Esophagus squamous epithelium (tissue), 4 donors: ENCODE measurements around the gene IL18R1.

Source experiments
- CTCF ChIP-seq, 6 experiments: fragments of 450-650 bp in 4 of 6; fragments of 200-600 bp in 2 of 6; sonication (generic) in 2 of 6; IDR thresholded peaks; one replicate each; pipeline ENCODE4 v1.5.1; 2016 to 2019; ENCODE audit warnings: antibody characterized with exemption in 6 of 6, mild to moderate bottlenecking in 4 of 6, moderate library complexity in 4 of 6
- POLR2A ChIP-seq, 4 donors: fragments of 450-650 bp; IDR thresholded peaks; one replicate each; pipeline ENCODE4 v1.6.1; 2017; ENCODE audit warnings: antibody characterized with exemption in 4 of 4, mild to moderate bottlenecking in 4 of 4, moderate library complexity in 3 of 4

- TF ChIP-seq CTCF (IDR thresholded peaks at IDR 0.05) (no peak), POLR2A (IDR thresholded peaks at IDR 0.05) (no peak)
Measured at GRCh38 chr2:102401456-102401855, 45.9 kb downstream of the IL18R1 start.
